Lower leg skin (tissue), 3 donors: Measurements from ENCODE around the gene GLRX.

ENCODE experiments used
- POLR2A ChIP-seq, 2 donors: fragments of 450-650 bp; IDR thresholded peaks; one replicate each; pipeline ENCODE4 v1.6.1; 2016 to 2017; ENCODE audit warnings: antibody characterized with exemption in 2 of 2, mild to moderate bottlenecking in 1 of 2, moderate library complexity in 1 of 2
- TF ChIP-seq, protein P1 (sequence below), 3 donors: fragments of 450-650 bp; IDR thresholded peaks; one replicate each; pipeline ENCODE4 v1.5.1; 2016; ENCODE audit warnings: antibody characterized with exemption in 3 of 3, mild to moderate bottlenecking in 3 of 3, moderate library complexity in 2 of 3

DNA sequence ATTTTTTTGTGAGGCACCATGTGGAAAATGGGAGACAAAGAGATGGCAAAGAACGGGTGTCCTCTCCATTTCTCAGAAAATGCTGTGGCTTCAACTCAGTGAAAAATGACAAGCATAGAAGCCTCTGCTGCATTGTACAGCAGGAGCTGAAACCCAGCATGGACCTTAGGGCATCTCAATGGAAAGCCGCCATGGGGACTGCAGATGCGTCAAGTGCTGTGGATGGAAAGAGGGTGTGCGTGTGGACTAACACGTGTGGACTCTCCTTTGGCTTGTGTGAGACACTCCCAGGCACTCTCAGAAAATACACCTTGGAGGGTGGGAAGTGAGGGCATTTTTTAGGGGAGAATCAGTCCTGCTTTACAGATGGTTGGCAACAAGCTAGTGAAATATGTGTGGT lies 2.2 kb upstream of the GLRX start:
- TF ChIP-seq, protein P1, sequence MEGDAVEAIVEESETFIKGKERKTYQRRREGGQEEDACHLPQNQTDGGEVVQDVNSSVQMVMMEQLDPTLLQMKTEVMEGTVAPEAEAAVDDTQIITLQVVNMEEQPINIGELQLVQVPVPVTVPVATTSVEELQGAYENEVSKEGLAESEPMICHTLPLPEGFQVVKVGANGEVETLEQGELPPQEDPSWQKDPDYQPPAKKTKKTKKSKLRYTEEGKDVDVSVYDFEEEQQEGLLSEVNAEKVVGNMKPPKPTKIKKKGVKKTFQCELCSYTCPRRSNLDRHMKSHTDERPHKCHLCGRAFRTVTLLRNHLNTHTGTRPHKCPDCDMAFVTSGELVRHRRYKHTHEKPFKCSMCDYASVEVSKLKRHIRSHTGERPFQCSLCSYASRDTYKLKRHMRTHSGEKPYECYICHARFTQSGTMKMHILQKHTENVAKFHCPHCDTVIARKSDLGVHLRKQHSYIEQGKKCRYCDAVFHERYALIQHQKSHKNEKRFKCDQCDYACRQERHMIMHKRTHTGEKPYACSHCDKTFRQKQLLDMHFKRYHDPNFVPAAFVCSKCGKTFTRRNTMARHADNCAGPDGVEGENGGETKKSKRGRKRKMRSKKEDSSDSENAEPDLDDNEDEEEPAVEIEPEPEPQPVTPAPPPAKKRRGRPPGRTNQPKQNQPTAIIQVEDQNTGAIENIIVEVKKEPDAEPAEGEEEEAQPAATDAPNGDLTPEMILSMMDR (IDR thresholded peaks at IDR 0.05), result no peak
- TF ChIP-seq POLR2A (IDR thresholded peaks at IDR 0.05), result no peak
